ENCODE results near the gene LDB2. TPM values are rescaled to one million over a fixed set of nuclear protein-coding genes. Genes with fewer than 3 reads are reported as not detected.

LDB2 gene
- total RNA-seq, 2 experiments from 2014 or later = not detected

- no TSS peak for BruUV-seq (replicated peaks)
- Histone ChIP-seq H3K9me2 (ENCODE audit: insufficient read depth, low read length) (no peaks in the 10 kb centered on the region), H3K4me3 (ENCODE audit: low read depth, low read length, poor library complexity, severe bottlenecking) (no peak overlapping the region), H3K4me1 (ENCODE audit: insufficient read depth, low read length, poor library complexity, severe bottlenecking) (no peaks in the 10 kb centered on the region), H3K36me3 (ENCODE audit: insufficient read depth, low read length) (no peaks in the 10 kb centered on the region), H2AFZ (ENCODE audit: low read length) (no peak overlapping the region), H4K20me1 (ENCODE audit: insufficient read depth, low read length) (no peaks in the 10 kb centered on the region), H3K4me2 (ENCODE audit: low read length) (no peak overlapping the region), H3K9me3 (ENCODE audit: low read length) (no peaks in the 10 kb centered on the region), H3K27ac (ENCODE audit: low read depth, low read length, poor library complexity, severe bottlenecking) (no peak overlapping the region), H3K79me2 (ENCODE audit: insufficient read depth, low read depth, low read length) (no peaks in the 10 kb centered on the region)
- intact Hi-C loops (cut with micrococcal nuclease; ENCODE audit: unreplicated experiment) = no loop called here
- CTCF ChIA-PET (ENCODE audit: unreplicated experiment) = no interaction called here
- POLR2A ChIA-PET = no interaction called here
- DNase-seq (ENCODE audit: low spot score) = no peak
- TF ChIP-seq CTCF (conservative IDR thresholded peaks at IDR 0.05; ENCODE audit: low read length) = no peak
- TF ChIP-seq EZH2phosphoT487 (IDR thresholded peaks at IDR 0.05; ENCODE audit: borderline replicate concordance, low read depth, low read length) = no peak
Measured at GRCh38 chr4:16717266-16717970, 181.0 kb downstream of the LDB2 start.

GRCh38 chr4:16715482-16715881 is 183.0 kb downstream of the LDB2 start:
- intact Hi-C loops (cut with micrococcal nuclease; ENCODE audit: unreplicated experiment) = no loop called here
- H3K4me3 ChIP-seq (ENCODE audit: low read depth, low read length, poor library complexity, severe bottlenecking) = no peak overlapping the region
- H2AFZ ChIP-seq (ENCODE audit: low read length) = no peak overlapping the region
- no peaks in the 10 kb centered on the region for H3K79me2 ChIP-seq (ENCODE audit: insufficient read depth, low read depth, low read length)
- no peaks in the 10 kb centered on the region for H3K9me2 ChIP-seq (ENCODE audit: insufficient read depth, low read length)
- no peak overlapping the region for H3K27ac ChIP-seq (ENCODE audit: low read depth, low read length, poor library complexity, severe bottlenecking)
- no peak for DNase-seq (ENCODE audit: low spot score)
- BruUV-seq (replicated peaks) = no TSS peak
- ChIA-PET CTCF (ENCODE audit: unreplicated experiment) (no interaction called here), POLR2A (no interaction called here)
- H3K9me3 ChIP-seq (ENCODE audit: low read length) = no peaks in the 10 kb centered on the region
- no peaks in the 10 kb centered on the region for H3K36me3 ChIP-seq (ENCODE audit: insufficient read depth, low read length)
- no peaks in the 10 kb centered on the region for H3K4me1 ChIP-seq (ENCODE audit: insufficient read depth, low read length, poor library complexity, severe bottlenecking)
- no peak overlapping the region for H3K4me2 ChIP-seq (ENCODE audit: low read length)
- no peak for TF ChIP-seq CTCF (conservative IDR thresholded peaks at IDR 0.05; ENCODE audit: low read length)
- TF ChIP-seq EZH2phosphoT487 (IDR thresholded peaks at IDR 0.05; ENCODE audit: borderline replicate concordance, low read depth, low read length) = no peak
- H4K20me1 ChIP-seq (ENCODE audit: insufficient read depth, low read length) = no peaks in the 10 kb centered on the region

GRCh38 chr4:16714191-16714590 is 184.3 kb downstream of the LDB2 start:
- CTCF ChIA-PET (ENCODE audit: unreplicated experiment) = no interaction called here
- no TSS peak for BruUV-seq (replicated peaks)

More at GRCh38 chr4:16714191-16714590, 184.3 kb downstream of the LDB2 start:
- no peak for DNase-seq (ENCODE audit: low spot score)
- H3K36me3 ChIP-seq (ENCODE audit: insufficient read depth, low read length) = no peaks in the 10 kb centered on the region
- no peaks in the 10 kb centered on the region for H4K20me1 ChIP-seq (ENCODE audit: insufficient read depth, low read length)
- H3K9me2 ChIP-seq (ENCODE audit: insufficient read depth, low read length) = no peaks in the 10 kb centered on the region
- POLR2A ChIA-PET = interaction anchor here (1.0 kb wide), 1 partner anchor 15 kb away, joined by 4 read pairs; no protein-coding TSS in a partner anchor
- H2AFZ ChIP-seq (ENCODE audit: low read length) = no peak overlapping the region
- H3K79me2 ChIP-seq (ENCODE audit: insufficient read depth, low read depth, low read length) = no peaks in the 10 kb centered on the region
- H3K4me2 ChIP-seq (ENCODE audit: low read length) = no peak overlapping the region
- H3K4me1 ChIP-seq (ENCODE audit: insufficient read depth, low read length, poor library complexity, severe bottlenecking) = no peaks in the 10 kb centered on the region
- TF ChIP-seq CTCF (conservative IDR thresholded peaks at IDR 0.05; ENCODE audit: low read length) (no peak), EZH2phosphoT487 (IDR thresholded peaks at IDR 0.05; ENCODE audit: borderline replicate concordance, low read depth, low read length) (no peak)
- H3K4me3 ChIP-seq (ENCODE audit: low read depth, low read length, poor library complexity, severe bottlenecking) = no peak overlapping the region
- intact Hi-C loops (cut with micrococcal nuclease; ENCODE audit: unreplicated experiment) = no loop called here
- H3K9me3 ChIP-seq (ENCODE audit: low read length) = no peaks in the 10 kb centered on the region
- no peak overlapping the region for H3K27ac ChIP-seq (ENCODE audit: low read depth, low read length, poor library complexity, severe bottlenecking)
